H1 (cell line): ENCODE measurements around the gene LFNG. TPM values are rescaled to one million over a fixed set of nuclear protein-coding genes. Genes with fewer than 3 reads are reported as not detected.
A peak's percentile ranks its signal among the peaks of the same experiment; 100 is the strongest.

ENCODE experiments used
- CTCF ChIA-PET: fragments of 300-600 bp; sonication (Branson Sonifier 250); formaldehyde crosslinking; loops from one replicate; lab custom pipeline; 2021; ENCODE audit not compliant: partially characterized antibody; lab: Charles Lee
- POLR2A ChIA-PET: fragments of 300-600 bp; sonication (Branson Sonifier 250); formaldehyde crosslinking; loops from one replicate; lab custom pipeline; 2021; ENCODE audit warnings: inconsistent platforms; ENCODE audit not compliant: partially characterized antibody; lab: Charles Lee
- DNase-seq, 2 experiments: peaks; one replicate each; pipeline versions ENCODE4 v3.0.0 to v3.0.0-alpha.2; 2010 to 2022; ENCODE audit warnings: low spot score in 2 of 2, low read depth in 1 of 2, mixed read lengths in 1 of 2
- FAIRE-seq: peaks from 2 replicates; lab custom pipeline; 2011; peaks lifted over from hg19 to GRCh38; lab: Jason Lieb, UNC
- H2AFZ ChIP-seq: 2 replicates; pipeline ENCODE4 v1.8.1; 2012; ENCODE audit warnings: low read length, inconsistent platforms
- H2AK5ac ChIP-seq: 2 replicates; pipeline ENCODE4 v1.6.1; 2013; ENCODE audit warnings: low read depth, low read length
- H2BK120ac ChIP-seq: replicated peaks from 2 replicates; pipeline ENCODE3; 2013; ENCODE audit warnings: low read depth, low read length, inconsistent platforms
- H2BK12ac ChIP-seq: 2 replicates; pipeline ENCODE4 v1.6.1; 2013; ENCODE audit warnings: low read depth, low read length
- H2BK15ac ChIP-seq: 2 replicates; pipeline ENCODE4 v1.6.1; 2013; ENCODE audit warnings: low read length
- H2BK20ac ChIP-seq: 2 replicates; pipeline ENCODE4 v1.6.1; 2013; ENCODE audit warnings: low read length
- H2BK5ac ChIP-seq: 2 replicates; pipeline ENCODE4 v1.6.1; 2013; ENCODE audit warnings: low read depth, low read length
- H3K14ac ChIP-seq: 2 replicates; pipeline ENCODE4 v1.6.1; 2013; ENCODE audit warnings: inconsistent platforms; ENCODE audit not compliant: insufficient read length
- H3K18ac ChIP-seq: 2 replicates; pipeline ENCODE4 v1.6.1; 2013; ENCODE audit warnings: low read length; ENCODE audit errors: extremely low read depth
- H3K23ac ChIP-seq: 2 replicates; pipeline ENCODE4 v1.6.1; 2013; ENCODE audit warnings: inconsistent platforms; ENCODE audit not compliant: insufficient read length
- H3K23me2 ChIP-seq: 2 replicates; pipeline ENCODE4 v1.6.1; 2013; ENCODE audit warnings: low read depth, low read length
- H3K27ac ChIP-seq: 2 replicates; pipeline ENCODE4 v1.6.1; 2011; ENCODE audit warnings: low read depth, low read length, inconsistent platforms
- H3K27me3 ChIP-seq, 4 experiments: replicated peaks in 1 of 4; 1 replicate in 1 of 4; 2 replicates in 3 of 4; pipeline versions ENCODE4 v1.6.1 to v1.8.1; 2011 to 2013; ENCODE audit warnings: low read length in 3 of 4, mild to moderate bottlenecking in 3 of 4, inconsistent platforms in 2 of 4, mixed read lengths in 2 of 4, moderate library complexity in 1 of 4; ENCODE audit not compliant: control insufficient read depth in 3 of 4, insufficient read depth in 3 of 4; ENCODE audit errors: extremely low read depth in 1 of 4
- H3K36me3 ChIP-seq, 4 experiments: 2 replicates each; pipeline versions ENCODE4 v1.6.1 to v1.8.1; 2011 to 2013; ENCODE audit warnings: mild to moderate bottlenecking in 4 of 4, low read length in 3 of 4, moderate library complexity in 2 of 4, control low read depth in 1 of 4, inconsistent platforms in 1 of 4; ENCODE audit not compliant: insufficient read depth in 4 of 4, control insufficient read depth in 2 of 4
- H3K4ac ChIP-seq: replicated peaks from 2 replicates; pipeline ENCODE3; 2013; ENCODE audit warnings: low read length, low read depth, mixed read lengths, inconsistent platforms; ENCODE audit not compliant: insufficient read length
- H3K4me1 ChIP-seq, 4 experiments: replicated peaks in 1 of 4; 1 replicate in 1 of 4; 2 replicates in 3 of 4; pipeline versions ENCODE4 v1.6.1 to v1.8.1; 2011 to 2013; ENCODE audit warnings: low read length in 3 of 4, inconsistent platforms in 2 of 4, mixed read lengths in 1 of 4; ENCODE audit not compliant: insufficient read depth in 4 of 4, control insufficient read depth in 3 of 4
- H3K4me2 ChIP-seq, 2 experiments: 2 replicates each; pipeline versions ENCODE4 v1.6.1 to v1.8.1; 2011 to 2013; ENCODE audit warnings: low read depth in 2 of 2, low read length in 2 of 2, control low read depth in 1 of 2, inconsistent platforms in 1 of 2, mild to moderate bottlenecking in 1 of 2; ENCODE audit not compliant: insufficient read depth in 1 of 2
- H3K4me3 ChIP-seq, 4 experiments: fragments of 200-600, 300-600 bp in 1 of 4; sonication (generic), shearing (Covaris generic), sonication (Bioruptor Twin) in 1 of 4; 2 replicates each; pipeline versions ENCODE4 v1.5.1 to v1.8.1; 2011 to 2016; ENCODE audit warnings: low read length in 4 of 4, low read depth in 3 of 4, control low read depth in 2 of 4, inconsistent platforms in 2 of 4, mild to moderate bottlenecking in 2 of 4, mixed read lengths in 1 of 4, moderate library complexity in 1 of 4; ENCODE audit not compliant: insufficient read depth in 2 of 4; ENCODE audit errors: extremely low read depth in 1 of 4
- H3K56ac ChIP-seq: replicated peaks from 2 replicates; pipeline ENCODE3; 2013; ENCODE audit warnings: low read depth, mild to moderate bottlenecking, mixed read lengths, low read length, inconsistent platforms; ENCODE audit not compliant: insufficient read length
- H3K79me1 ChIP-seq: 2 replicates; pipeline ENCODE4 v1.6.1; 2013; ENCODE audit warnings: low read depth, low read length, control low read depth
- H3K79me2 ChIP-seq, 2 experiments: 2 replicates each; pipeline versions ENCODE4 v1.6.1 to v1.8.1; 2012 to 2013; ENCODE audit warnings: low read length in 2 of 2, mild to moderate bottlenecking in 2 of 2, inconsistent platforms in 1 of 2; ENCODE audit not compliant: insufficient read depth in 2 of 2, control insufficient read depth in 1 of 2
- H3K9ac ChIP-seq, 4 experiments: replicated peaks in 1 of 4; 1 replicate in 1 of 4; 2 replicates in 3 of 4; pipeline versions ENCODE4 v1.6.1 to v1.8.1; 2011 to 2013; ENCODE audit warnings: low read depth in 3 of 4, low read length in 3 of 4, control low read depth in 2 of 4, mild to moderate bottlenecking in 2 of 4, moderate library complexity in 2 of 4, inconsistent platforms in 1 of 4; ENCODE audit errors: extremely low read depth in 1 of 4
- H3K9me3 ChIP-seq, 2 experiments: 2 replicates each; pipeline versions ENCODE4 v1.6.1 to v1.8.1; 2012 to 2013; ENCODE audit warnings: mild to moderate bottlenecking in 2 of 2, moderate library complexity in 2 of 2, control low read depth in 1 of 2, inconsistent platforms in 1 of 2, low read depth in 1 of 2, low read length in 1 of 2, mixed read lengths in 1 of 2; ENCODE audit not compliant: insufficient read depth in 2 of 2
- H4K20me1 ChIP-seq, 2 experiments: replicated peaks in 1 of 2; 2 replicates each; pipeline versions ENCODE3 to v1.8.1; 2011 to 2013; ENCODE audit warnings: inconsistent platforms in 2 of 2, low read length in 2 of 2, mild to moderate bottlenecking in 1 of 2; ENCODE audit not compliant: insufficient read depth in 2 of 2, control insufficient read depth in 1 of 2
- H4K5ac ChIP-seq: 2 replicates; pipeline ENCODE4 v1.6.1; 2013; ENCODE audit warnings: low read length, low read depth, mixed read lengths, inconsistent platforms; ENCODE audit not compliant: insufficient read length
- H4K8ac ChIP-seq: 2 replicates; pipeline ENCODE4 v1.8.0; 2013; ENCODE audit warnings: mild to moderate bottlenecking, moderate library complexity, low read length, inconsistent platforms; ENCODE audit not compliant: insufficient read depth; ENCODE audit errors: extremely low read depth
- H4K91ac ChIP-seq: replicated peaks from 2 replicates; pipeline ENCODE3; 2013; ENCODE audit warnings: low read length, mixed read lengths, inconsistent platforms; ENCODE audit not compliant: insufficient read length
- EP300 ChIP-seq, 2 experiments: IDR thresholded peaks; 1 replicate in 1 of 2; 2 replicates in 1 of 2; pipeline ENCODE4 v1.6.1; 2011 to 2012; ENCODE audit warnings: low read depth in 2 of 2, low read length in 2 of 2, mild to moderate bottlenecking in 2 of 2, borderline replicate concordance in 1 of 2, inconsistent platforms in 1 of 2, moderate library complexity in 1 of 2
- WGBS, 2 experiments: shearing (Covaris generic) in 1 of 2; methylation state at CpG; one replicate each; pipeline versions ENCODE4 v1.1.6 to v1.1.7; 2013 to 2015; ENCODE audit warnings: low lambda C conversion rate in 2 of 2, mixed read lengths in 2 of 2, inconsistent platforms in 1 of 2, low coverage in 1 of 2, missing lambda C conversion rate in 1 of 2; ENCODE audit not compliant: insufficient replicate concordance in 2 of 2, insufficient coverage in 1 of 2, insufficient read length in 1 of 2; ENCODE audit errors: extremely low coverage in 1 of 2, missing lambda C conversion rate in 1 of 2; 5-methylcytosine and 5-hydroxymethylcytosine counted together
- polyA plus RNA-seq, 7 experiments: library from polyadenylated mRNA; depleted of rRNA in 3 of 7; stranded (reverse) in 5 of 7; unstranded in 2 of 7; fragments of >200 nt in 5 of 7; fragments of 200-250 nt in 2 of 7; gene quantifications; 1 replicate in 5 of 7; 2 replicates in 1 of 7; 4 replicates in 1 of 7; pipeline versions ENCODE4 v1.2.1 to v1.2.3, GENCODE V29; 2011 to 2013; ENCODE audit warnings: missing spikeins in 2 of 7, mixed read lengths in 2 of 7
- total RNA-seq: library from RNA; stranded (reverse); fragmentation: NEBNext Ultra II Directional; extraction: Animal tissue kit (Norgen Biotek cat#: 25700); gene quantifications from 2 replicates; pipeline ENCODE4 v1.2.1, GENCODE V29; 2021

Gene LFNG
- total and polyA plus RNA-seq, 2 of the 8 experiments (the other 6 are each of a cell fraction or from before 2014, with no cell fraction given), result 31.6 to 35.6 TPM

DNA sequence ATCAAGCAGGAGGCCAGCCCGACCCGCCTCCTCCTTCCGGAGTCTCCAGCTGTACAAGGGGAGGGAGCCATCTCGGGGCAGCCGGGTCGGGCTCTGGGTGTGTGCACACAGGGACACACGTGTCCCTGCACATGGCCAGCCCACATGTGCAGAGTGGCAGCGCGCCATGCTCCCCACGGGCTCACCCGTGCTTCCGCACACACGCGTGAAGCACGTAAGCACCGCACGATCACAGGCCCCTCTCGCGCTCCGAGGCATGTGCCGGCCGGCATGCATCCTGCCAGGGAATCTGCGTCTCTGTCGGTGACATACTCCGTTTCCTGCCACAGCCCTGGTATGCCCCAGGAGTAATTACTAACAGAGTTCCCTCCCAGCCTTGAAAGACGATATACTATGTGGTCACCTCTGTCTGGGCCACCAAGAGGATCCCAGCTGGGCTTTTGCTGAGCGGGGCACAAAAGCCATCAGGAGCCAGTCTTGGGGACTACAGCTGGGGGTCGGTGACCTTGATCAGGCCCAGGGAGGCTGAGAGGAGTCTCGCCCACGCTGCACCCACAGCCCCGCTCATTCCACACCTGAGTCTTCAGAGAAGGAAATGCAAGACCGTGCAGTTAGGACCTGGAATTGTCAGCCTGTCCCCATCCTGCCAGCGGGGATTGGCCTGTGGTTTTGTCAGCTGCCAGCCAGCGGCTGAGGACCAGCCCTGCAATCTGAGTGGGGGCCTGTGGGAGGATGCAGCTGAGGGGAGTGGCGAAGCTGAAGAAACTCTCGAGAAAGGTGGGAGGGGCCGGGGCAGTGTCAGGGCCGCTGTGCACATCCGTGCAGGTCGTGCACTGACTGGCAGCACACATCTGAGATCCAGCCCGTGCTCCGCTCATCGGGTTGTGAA, 11.0 kb upstream of the LFNG start:
- no peak overlapping the region for H4K8ac ChIP-seq
- H3K27me3 ChIP-seq, result no peaks in the 10 kb centered on the region
- WGBS, 2 experiments, result 89% methylated on average over 40 of the region's 43 CpGs; no CpG with 5 or more reads in 1 of the 2 experiments
- H4K20me1 ChIP-seq, result no peaks in the 10 kb centered on the region
- CTCF ChIA-PET, result interaction anchor here (1.0 to 1.9 kb wide), 6 partner anchors 10 to 40 kb away, joined by 3 to 5 read pairs (median 3); no protein-coding TSS in a partner anchor
- no peaks in the 10 kb centered on the region for H3K79me2 ChIP-seq
- FAIRE-seq (no peak), DNase-seq (no peak)
- H3K14ac ChIP-seq, result no peak overlapping the region
- no peak overlapping the region for H3K4me3 ChIP-seq
- H3K4ac ChIP-seq, result no peak overlapping the region
- H3K79me1 ChIP-seq, result no peaks in the 10 kb centered on the region
- no peak overlapping the region for H2AFZ ChIP-seq
- H2BK12ac ChIP-seq, result 0 out of 2 replicates have a peak overlapping the region, but pooled peaks have one; percentile 60
- H3K9ac ChIP-seq, result no peak overlapping the region
- no peaks in the 10 kb centered on the region for H3K36me3 ChIP-seq
- peak overlapping the region; percentile 40; the same call in 1 of the 2 replicates for H2BK15ac ChIP-seq
- no peak overlapping the region for H2BK120ac ChIP-seq
- peak overlapping the region; percentile 61 for H4K91ac ChIP-seq
- H3K23ac ChIP-seq, result no peak overlapping the region
- H3K9me3 ChIP-seq, result no peaks in the 10 kb centered on the region
- H3K23me2 ChIP-seq, result peaks cover 3% of the 10 kb centered on the region; the same call in 1 of the 2 replicates
- no peak overlapping the region for H3K18ac ChIP-seq
- H4K5ac ChIP-seq, result no peak overlapping the region
- H2BK5ac ChIP-seq, result 0 out of 2 replicates have a peak overlapping the region, but pooled peaks have one; percentile 2
- H3K4me2 ChIP-seq, result no peak overlapping the region
- TF ChIP-seq EP300 (IDR thresholded peaks at IDR 0.05; ENCODE audit: borderline replicate concordance in 1 of 2, low read depth in 2 of 2, low read length in 2 of 2), result no peak
- 0 out of 2 replicates have a peak overlapping the region, but pooled peaks have one; percentile 61 for H2BK20ac ChIP-seq
- H3K56ac ChIP-seq, result no peak overlapping the region
- no peak overlapping the region for H2AK5ac ChIP-seq
- H3K4me1 ChIP-seq, result peaks cover 0 to 11% (median 3%) of the 10 kb centered on the region in 4 experiments; a peak in 3 of 7 replicates
- no peak overlapping the region for H3K27ac ChIP-seq
- POLR2A ChIA-PET, result interaction anchor here (0.5 to 4.6 kb wide), 8 partner anchors 9 to 124 kb away, joined by 3 to 19 read pairs (median 4); partner anchors contain the start of gene TTYH3
